ENCODE data around the gene ITGAD. TPM values are rescaled to one million over a fixed set of nuclear protein-coding genes. Genes with fewer than 3 reads are reported as not detected.
A peak's percentile ranks its signal among the peaks of the same experiment; 100 is the strongest.

ITGAD gene
- total RNA-seq, 4 donors from 2014 or later: not detected

- peaks cover 55% of the 10 kb centered on the region for H3K4me1 ChIP-seq
- no peak for TF ChIP-seq POLR2A (IDR thresholded peaks at IDR 0.05)
- TF ChIP-seq POLR2AphosphoS5 (IDR thresholded peaks at IDR 0.05): no peak
- no peak for TF ChIP-seq CTCF (IDR thresholded peaks at IDR 0.05)
- TF ChIP-seq EP300 (IDR thresholded peaks at IDR 0.05): no peak
- no peaks in the 10 kb centered on the region for H3K27me3 ChIP-seq
- H3K9me3 ChIP-seq: no peaks in the 10 kb centered on the region
- no peak for DNase-seq (ENCODE audit: low spot score in 2 of 2)
- no peak overlapping the region for H3K4me3 ChIP-seq
- H3K27ac ChIP-seq: no peak overlapping the region
- peaks cover 41% of the 10 kb centered on the region for H3K36me3 ChIP-seq
- WGBS: 71% methylated on average over 10 of the region's 12 CpGs
Measured at GRCh38 chr16:31474173-31474714, 81.1 kb downstream of the ITGAD start.

GRCh38 chr16:31474773-31475738 is 81.9 kb downstream of the ITGAD start:
- TF ChIP-seq EP300 (IDR thresholded peaks at IDR 0.05) (no peak), POLR2A (IDR thresholded peaks at IDR 0.05) (no peak), POLR2AphosphoS5 (IDR thresholded peaks at IDR 0.05) (no peak), CTCF (IDR thresholded peaks at IDR 0.05) (no peak)
- no peak for DNase-seq (ENCODE audit: low spot score in 2 of 2)
- Histone ChIP-seq H3K36me3 (peaks cover 41% of the 10 kb centered on the region), H3K9me3 (no peaks in the 10 kb centered on the region), H3K27me3 (no peaks in the 10 kb centered on the region), H3K4me1 (peaks cover 55% of the 10 kb centered on the region), H3K27ac (no peak overlapping the region), H3K4me3 (no peak overlapping the region)
- 93% methylated on average over 12 of the region's 12 CpGs for WGBS

GRCh38 chr16:31475946-31476302 is 82.8 kb downstream of the ITGAD start:
- TF ChIP-seq EP300 (IDR thresholded peaks at IDR 0.05) (no peak), POLR2A (IDR thresholded peaks at IDR 0.05) (no peak), CTCF (IDR thresholded peaks at IDR 0.05) (no peak), POLR2AphosphoS5 (IDR thresholded peaks at IDR 0.05) (no peak)
- 60% methylated on average over 11 of the region's 26 CpGs for WGBS
- Histone ChIP-seq H3K4me1 (peaks cover 57% of the 10 kb centered on the region), H3K36me3 (peaks cover 41% of the 10 kb centered on the region), H3K27me3 (no peaks in the 10 kb centered on the region), H3K27ac (no peak overlapping the region), H3K9me3 (no peaks in the 10 kb centered on the region), H3K4me3 (peak overlapping the region; percentile 43)
- DNase-seq (ENCODE audit: low spot score in 2 of 2): no peak

Other genes with a start within 250 kb of the ITGAD start
- 10 to 100 TPM in 2 of 4 donors, 1 to 10 TPM in 2; 2.2 to 17.8 (median 8.4) TPM for gene PRSS36, start 243.3 kb upstream of the ITGAD start, total RNA-seq
- 100 to 1,000 TPM in 1 of 4 donors, 10 to 100 TPM in 3; 52.5 to 121 (median 58.9) TPM for gene FUS, start 213.2 kb upstream of the ITGAD start, total RNA-seq
- gene PYCARD, start 190.6 kb upstream of the ITGAD start, total RNA-seq: 100 to 1,000 TPM in 3 of 4 donors, 10 to 100 TPM in 1; 43.8 to 162 (median 121) TPM
- gene TRIM72, start 179.2 kb upstream of the ITGAD start, total RNA-seq: under 1 TPM in 2 of 4 donors, not detected in 2; 0.15 to 0.17 TPM
- 10 to 100 TPM in 2 of 4 donors, 1 to 10 TPM in 1, not detected in 1; 4.2 to 17.7 (median 13.8) TPM for gene PYDC1, start 176.2 kb upstream of the ITGAD start, total RNA-seq
- 10 to 100 TPM in 1 of 4 donors, 1 to 10 TPM in 2, under 1 TPM in 1; 0.98 to 14.4 (median 3.8) TPM for gene ITGAM, start 133.4 kb upstream of the ITGAD start, total RNA-seq
- 1 to 10 TPM in 3 of 4 donors, not detected in 1; 1.1 to 2.0 (median 1.2) TPM for gene ITGAX, start 38.2 kb upstream of the ITGAD start, total RNA-seq
- gene COX6A2, start 35.0 kb downstream of the ITGAD start, total RNA-seq: not detected
- 1 to 10 TPM; 1.0 to 5.3 (median 1.8) TPM for gene ZNF843, start 49.5 kb downstream of the ITGAD start, total RNA-seq
- 10 to 100 TPM in 3 of 4 donors, 1 to 10 TPM in 1; 9.7 to 24.3 (median 17.9) TPM for gene ARMC5, start 66.2 kb downstream of the ITGAD start, total RNA-seq
- gene TGFB1I1, start 78.8 kb downstream of the ITGAD start, total RNA-seq: 10 to 100 TPM; 13.2 to 18.8 (median 14.6) TPM
- 1 to 10 TPM in 2 of 4 donors, not detected in 2; 1.1 to 1.4 TPM for gene SLC5A2, start 89.8 kb downstream of the ITGAD start, total RNA-seq
- gene RUSF1, start 115.1 kb downstream of the ITGAD start, total RNA-seq: 100 to 1,000 TPM in 1 of 4 donors, 10 to 100 TPM in 3; 44.6 to 109 (median 56.1) TPM
- gene AHSP, start 134.6 kb downstream of the ITGAD start, total RNA-seq: not detected

Measured in suprapubic skin (tissue), 4 donors.